ENCODE measurements around the gene DNAJB12. TPM values are rescaled to one million over a fixed set of nuclear protein-coding genes. Genes with fewer than 3 reads are reported as not detected.
"Not testable (repeated sequence)": the region's sequence is repeated elsewhere in the genome, so short reads cannot be mapped to it uniquely, and the experiment has no call there.

The DNAJB12 gene
- total RNA-seq, 1 donor from 2014 or later: 46.1 TPM

GRCh38 chr10:72353028-72353964 lies 1.4 kb downstream of the DNAJB12 start:
- Histone ChIP-seq H3K27ac (peak overlapping the region; percentile 98), H3K27me3 (no peaks in the 10 kb centered on the region), H3K9me3 (no peaks in the 10 kb centered on the region), H3K4me1 (peaks cover 10 to 14% of the 10 kb centered on the region in 2 donors), H3K36me3 (peaks cover 4 to 28% of the 10 kb centered on the region in 2 donors), H3K4me3 (peak overlapping the region; percentile 96)
- intact Hi-C loops (cut with DNase I): loop anchor here (10.0 kb wide), 1 partner anchor 812 kb away; the partner anchor contains the start of genes ECD and FAM149B1
- no peak for DNase-seq (ENCODE audit: low spot score in 2 of 2)
- TF ChIP-seq CTCF (IDR thresholded peaks at IDR 0.05): no peak

- Histone ChIP-seq H3K9me3 (no peaks in the 10 kb centered on the region), H3K4me1 (peaks cover 10 to 14% of the 10 kb centered on the region in 2 donors), H3K4me3 (no peak overlapping the region), H3K36me3 (peaks cover 7 to 36% of the 10 kb centered on the region in 2 donors), H3K27ac (no peak overlapping the region), H3K27me3 (no peaks in the 10 kb centered on the region)
- intact Hi-C loops (cut with DNase I): loop anchor here (10.0 kb wide), 1 partner anchor 813 kb away; the partner anchor contains the start of genes ECD and FAM149B1
- DNase-seq (ENCODE audit: low spot score in 2 of 2): no peak
- TF ChIP-seq CTCF (IDR thresholded peaks at IDR 0.05): no peak
Measured at GRCh38 chr10:72351479-72351878, 3.2 kb downstream of the DNAJB12 start.

- Histone ChIP-seq H3K27ac (no peak overlapping the region), H3K36me3 (peaks cover 13 to 43% of the 10 kb centered on the region in 2 donors), H3K9me3 (no peaks in the 10 kb centered on the region), H3K4me1 (peaks cover 10 to 14% of the 10 kb centered on the region in 2 donors), H3K4me3 (no peak overlapping the region), H3K27me3 (no peaks in the 10 kb centered on the region)
- intact Hi-C loops (cut with DNase I): no loop called here
- DNase-seq (ENCODE audit: low spot score in 2 of 2): no peak
- TF ChIP-seq CTCF (IDR thresholded peaks at IDR 0.05): no peak
Measured at GRCh38 chr10:72349438-72349837, 5.3 kb downstream of the DNAJB12 start.

- Histone ChIP-seq H3K27me3 (no peaks in the 10 kb centered on the region), H3K4me3 (no peak overlapping the region), H3K36me3 (peaks cover 20 to 53% of the 10 kb centered on the region in 2 donors), H3K4me1 (peaks cover 7 to 10% of the 10 kb centered on the region in 2 donors), H3K9me3 (no peaks in the 10 kb centered on the region), H3K27ac (no peak overlapping the region)
- no peak for DNase-seq (ENCODE audit: low spot score in 2 of 2)
- no peak for TF ChIP-seq CTCF (IDR thresholded peaks at IDR 0.05)
- intact Hi-C loops (cut with DNase I): no loop called here
Measured at GRCh38 chr10:72348282-72348681, 6.4 kb downstream of the DNAJB12 start.

GRCh38 chr10:72346117-72346516 lies 8.6 kb downstream of the DNAJB12 start:
- H3K4me1 ChIP-seq; DNase-seq (ENCODE audit: low spot score in 2 of 2); H3K27ac ChIP-seq; intact Hi-C loops (cut with DNase I); H3K4me3 ChIP-seq; H3K9me3 ChIP-seq; H3K27me3 ChIP-seq: not testable (repeated sequence)
- H3K36me3 ChIP-seq: peaks cover 38 to 67% of the 10 kb centered on the region in 2 donors

- intact Hi-C loops (cut with DNase I): no loop called here
- no peaks in the 10 kb centered on the region for H3K9me3 ChIP-seq
- no peak for TF ChIP-seq CTCF (IDR thresholded peaks at IDR 0.05)
- peaks cover 45 to 65% of the 10 kb centered on the region in 2 donors for H3K36me3 ChIP-seq
- no peaks in the 10 kb centered on the region for H3K27me3 ChIP-seq
- H3K27ac ChIP-seq: no peak overlapping the region
- no peak overlapping the region for H3K4me3 ChIP-seq
- no peak for DNase-seq (ENCODE audit: low spot score in 2 of 2)
- H3K4me1 ChIP-seq: no peaks in the 10 kb centered on the region
Measured at GRCh38 chr10:72344932-72345331, 9.8 kb downstream of the DNAJB12 start.
